ENCODE results near the gene PLPP3.

GRCh38 chr1:56489695-56490094, 89.7 kb downstream of the PLPP3 start:
- TF ChIP-seq POLR2A (IDR thresholded peaks at IDR 0.05; ENCODE audit: control extremely low read depth in 1 of 2, low read depth in 2 of 2, low read length in 2 of 2): no peak
- TF ChIP-seq CTCF (IDR thresholded peaks at IDR 0.05; ENCODE audit: control extremely low read depth in 1 of 3, insufficient read depth in 1 of 3, low read depth in 1 of 3, low read length in 3 of 3): no peak
- TF ChIP-seq BACH1 (IDR thresholded peaks at IDR 0.05; ENCODE audit: low read length): no peak
- TF ChIP-seq YY1 (IDR thresholded peaks at IDR 0.05; ENCODE audit: low read depth, low read length): no peak
- TF ChIP-seq, protein P1, sequence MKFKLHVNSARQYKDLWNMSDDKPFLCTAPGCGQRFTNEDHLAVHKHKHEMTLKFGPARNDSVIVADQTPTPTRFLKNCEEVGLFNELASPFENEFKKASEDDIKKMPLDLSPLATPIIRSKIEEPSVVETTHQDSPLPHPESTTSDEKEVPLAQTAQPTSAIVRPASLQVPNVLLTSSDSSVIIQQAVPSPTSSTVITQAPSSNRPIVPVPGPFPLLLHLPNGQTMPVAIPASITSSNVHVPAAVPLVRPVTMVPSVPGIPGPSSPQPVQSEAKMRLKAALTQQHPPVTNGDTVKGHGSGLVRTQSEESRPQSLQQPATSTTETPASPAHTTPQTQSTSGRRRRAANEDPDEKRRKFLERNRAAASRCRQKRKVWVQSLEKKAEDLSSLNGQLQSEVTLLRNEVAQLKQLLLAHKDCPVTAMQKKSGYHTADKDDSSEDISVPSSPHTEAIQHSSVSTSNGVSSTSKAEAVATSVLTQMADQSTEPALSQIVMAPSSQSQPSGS (IDR thresholded peaks at IDR 0.05; ENCODE audit: low read length): no peak
- no peak for TF ChIP-seq SP4 (IDR thresholded peaks at IDR 0.05; ENCODE audit: low read length)
- TF ChIP-seq EP300 (IDR thresholded peaks at IDR 0.05; ENCODE audit: borderline replicate concordance in 1 of 2, low read depth in 2 of 2, low read length in 2 of 2): no peak
- no peak for TF ChIP-seq ZNF274 (IDR thresholded peaks at IDR 0.05; ENCODE audit: borderline replicate concordance, extremely low read depth, low read length)
- TF ChIP-seq TAF1 (IDR thresholded peaks at IDR 0.05; ENCODE audit: low read depth, low read length): no peak
- no peak for TF ChIP-seq RAD21 (IDR thresholded peaks at IDR 0.05 in 1 of 2, conservative IDR thresholded peaks at IDR 0.05 in 1 of 2; ENCODE audit: low read depth in 2 of 2, low read length in 2 of 2)
- no peak for TF ChIP-seq CREB1 (IDR thresholded peaks at IDR 0.05)
- TF ChIP-seq CHD2 (IDR thresholded peaks at IDR 0.05; ENCODE audit: low read length): no peak

Data from H1 (cell line).